DMS153 treated with DMSO at 0.1 percent for 48 hours (cell line): ENCODE measurements around the gene MBNL3.

Source experiments
- DNase-seq: peaks from one replicate; lab custom pipeline; 2025; ENCODE audit not compliant: unreplicated experiment; lab: John Stamatoyannopoulos, UW

The MBNL3 gene

GRCh38 chrX:132423323-132423722 is 65.5 kb downstream of the MBNL3 start:
- no peak for DNase-seq

DNA sequence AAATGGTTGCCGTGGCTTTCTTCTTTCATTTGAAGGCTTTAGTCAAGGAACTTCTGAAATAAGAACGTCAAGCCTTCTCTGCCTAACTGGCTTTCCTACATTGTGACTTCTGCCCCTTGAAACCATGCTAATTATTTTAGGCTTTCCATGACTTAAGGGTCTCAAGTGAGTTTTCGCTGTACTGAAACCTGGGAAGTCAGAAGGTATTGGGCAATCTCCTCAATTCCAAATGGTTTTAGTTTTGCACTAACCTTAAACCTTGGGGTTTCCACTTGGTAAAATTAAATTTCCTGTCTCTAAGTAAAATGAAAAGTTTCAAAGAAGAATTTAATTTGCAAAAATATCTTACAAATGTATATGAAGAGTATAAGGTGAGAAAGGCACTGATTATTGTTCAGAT is 73.8 kb downstream of the MBNL3 start:
- no peak for DNase-seq

- DNase-seq, result no peak
These were observed 74.4 kb downstream of the MBNL3 start for GRCh38 chrX:132414404-132414803.

GRCh38 chrX:132413459-132413858 is 75.4 kb downstream of the MBNL3 start:
- no peak for DNase-seq

DNA sequence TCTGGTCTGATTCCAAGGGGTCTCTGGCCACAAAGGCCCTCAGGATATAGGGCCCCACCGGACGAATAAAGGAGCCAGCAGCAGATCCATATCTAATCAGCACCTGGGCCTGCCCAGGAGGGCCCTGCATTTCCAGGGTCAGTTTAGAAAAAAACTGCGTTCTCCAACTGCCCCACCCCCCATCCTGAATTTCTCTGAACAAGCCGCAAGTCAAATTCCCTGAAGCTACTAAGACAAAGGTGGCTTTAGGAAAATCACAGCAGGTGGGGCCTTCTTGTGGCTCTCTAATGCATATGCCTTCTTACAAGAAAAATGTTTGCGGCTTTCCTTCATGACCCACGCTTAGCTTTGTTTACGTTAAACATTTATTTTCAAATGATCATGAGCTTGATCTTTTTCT is 76.6 kb downstream of the MBNL3 start:
- no peak for DNase-seq

DNA sequence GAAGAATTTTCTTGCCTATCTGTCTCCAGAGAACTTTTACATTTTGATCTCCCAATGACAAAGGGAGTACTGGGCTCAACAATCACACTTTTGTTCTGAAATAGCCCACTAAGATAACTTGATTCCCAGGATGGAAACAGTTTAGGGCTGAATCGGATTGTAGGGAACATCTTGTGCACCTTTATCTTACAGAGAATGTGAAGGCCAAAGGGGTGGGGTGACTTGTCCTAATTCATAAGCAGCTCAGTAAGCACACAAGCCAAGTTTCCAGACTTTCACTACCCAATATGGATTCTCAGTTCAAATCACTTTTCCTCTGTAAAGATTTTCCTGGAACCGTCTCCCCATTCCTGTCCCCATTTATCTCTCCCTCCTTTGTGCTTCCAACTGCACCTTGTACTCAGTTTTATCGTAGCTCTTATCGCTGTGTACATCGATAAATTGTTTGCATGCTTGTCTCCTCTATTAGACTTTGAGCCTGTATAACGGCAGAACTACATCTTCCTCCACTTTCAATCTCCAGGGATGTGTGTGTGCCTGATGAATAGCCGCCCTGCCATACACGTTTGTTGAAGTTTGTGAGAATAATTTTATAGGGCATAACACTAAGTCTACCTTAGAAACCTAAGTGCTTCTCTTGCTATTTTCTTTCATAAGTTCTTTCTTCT is 77.4 kb downstream of the MBNL3 start:
- no peak for DNase-seq

GRCh38 chrX:132409780-132410556 is 78.9 kb downstream of the MBNL3 start:
- DNase-seq, result no peak

GRCh38 chrX:132407691-132408090 is 81.1 kb downstream of the MBNL3 start:
- no peak for DNase-seq

DNA sequence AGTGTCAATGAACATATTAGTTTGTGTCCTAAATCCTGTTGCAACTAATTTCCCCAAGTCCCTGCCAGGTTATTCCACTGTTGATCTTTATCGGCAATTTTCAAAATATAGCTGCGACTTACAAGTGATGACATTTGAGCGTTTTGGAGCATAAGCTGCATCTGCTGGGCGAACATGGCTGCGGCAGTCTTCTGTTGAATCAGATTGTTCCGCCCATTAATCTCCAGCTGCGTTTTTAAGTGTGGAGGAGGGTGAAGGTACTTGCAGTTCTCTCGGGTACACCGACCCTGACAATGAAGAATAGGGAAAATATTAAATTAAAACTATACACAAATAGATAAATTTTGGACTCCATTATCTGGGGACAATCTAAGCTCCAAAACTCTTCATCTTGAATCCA is 82.7 kb downstream of the MBNL3 start:
- no peak for DNase-seq

GRCh38 chrX:132404266-132404665 is 84.6 kb downstream of the MBNL3 start:
- no peak for DNase-seq

- DNase-seq, result peak; percentile 33
These were observed 86.9 kb downstream of the MBNL3 start for GRCh38 chrX:132401935-132402334.

- no peak for DNase-seq
These were observed 88.1 kb downstream of the MBNL3 start for GRCh38 chrX:132400706-132401105.

- DNase-seq, result no peak
These were observed 93.2 kb downstream of the MBNL3 start for GRCh38 chrX:132395645-132396044.

DNA sequence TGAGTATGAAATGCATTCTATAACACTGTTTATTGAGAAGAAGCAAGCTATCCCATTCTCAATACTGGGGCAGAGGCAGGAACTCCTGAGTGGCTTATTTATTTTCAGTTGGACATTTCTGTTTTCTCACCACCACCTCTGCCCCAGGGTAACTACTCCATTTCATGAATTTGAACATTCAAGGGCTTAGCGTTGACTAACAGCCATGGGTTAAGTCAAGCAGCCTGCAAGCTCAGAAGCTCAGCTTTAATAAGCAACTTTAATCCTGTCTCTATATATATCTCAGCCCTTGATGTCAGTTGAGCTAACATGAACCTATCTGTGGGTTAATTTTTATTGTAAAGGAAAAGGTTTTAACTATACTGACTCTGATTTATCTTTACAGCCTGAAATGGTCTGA is 93.8 kb downstream of the MBNL3 start:
- DNase-seq, result no peak

- DNase-seq, result no peak
These were observed 94.2 kb downstream of the MBNL3 start for GRCh38 chrX:132394591-132394990.

DNA sequence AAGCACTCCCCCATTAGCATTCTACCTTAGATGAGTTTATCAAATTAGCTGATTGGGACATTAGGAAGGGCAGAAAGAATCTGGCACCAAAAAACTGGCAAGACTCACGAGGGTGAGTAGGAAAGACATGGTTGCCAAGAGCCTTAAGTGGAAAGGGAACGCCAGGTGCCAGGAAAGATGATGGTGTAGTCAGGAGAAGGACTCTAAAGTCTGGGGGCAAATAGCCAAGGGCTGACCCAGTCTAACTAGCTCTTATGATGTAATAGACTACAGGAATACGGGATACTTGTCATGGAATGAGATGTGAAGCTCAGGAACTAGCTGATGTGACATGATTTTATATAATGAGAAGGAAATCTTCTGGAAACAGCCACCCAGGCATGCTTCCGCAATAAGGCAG is 94.8 kb downstream of the MBNL3 start:
- DNase-seq, result no peak

GRCh38 chrX:132393485-132393884 is 95.4 kb downstream of the MBNL3 start:
- DNase-seq, result no peak

- no peak for DNase-seq
These were observed 95.8 kb downstream of the MBNL3 start for GRCh38 chrX:132393085-132393484.

DNA sequence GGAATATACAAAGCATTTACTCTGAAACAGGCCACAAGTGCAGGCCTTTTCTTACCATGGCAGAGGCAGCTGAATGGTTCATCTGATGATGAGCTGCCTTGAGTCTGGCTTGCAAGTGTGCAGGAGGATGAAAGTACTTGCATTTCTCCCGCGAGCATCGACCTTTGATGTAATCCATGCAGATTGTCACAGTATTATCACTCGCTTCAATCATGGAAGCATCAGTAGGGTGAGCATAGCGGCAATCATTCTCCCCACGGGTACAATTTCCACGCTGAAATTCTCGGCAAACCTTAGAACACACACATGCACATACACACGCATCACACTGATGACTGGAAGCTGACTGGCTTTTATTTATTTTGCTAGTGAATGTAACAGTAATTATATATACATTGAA is 98.0 kb downstream of the MBNL3 start:
- DNase-seq, result no peak

DNA sequence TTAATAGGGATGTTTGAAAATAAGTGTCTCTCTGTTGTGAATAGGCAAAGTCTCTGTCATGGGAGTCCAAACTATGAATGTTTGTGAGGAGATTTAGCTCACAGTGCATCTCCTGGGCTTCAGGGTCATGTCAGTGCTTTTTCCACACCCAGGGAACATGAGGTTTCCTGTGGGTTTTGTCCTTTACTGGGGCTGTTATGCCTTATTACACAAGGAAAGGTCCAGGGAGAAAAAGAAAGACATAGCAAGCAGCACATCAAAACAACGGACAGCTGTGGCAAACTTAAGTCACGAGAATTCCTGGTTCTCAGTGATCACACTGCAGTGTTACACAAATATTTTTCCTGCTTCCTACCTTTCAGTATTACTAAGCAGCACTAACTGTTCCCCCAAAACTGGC is 99.4 kb downstream of the MBNL3 start:
- no peak for DNase-seq

- DNase-seq, result no peak
These were observed 100.5 kb downstream of the MBNL3 start for GRCh38 chrX:132388371-132388770.

- DNase-seq, result no peak
These were observed 104.5 kb downstream of the MBNL3 start for GRCh38 chrX:132384301-132384700.

GRCh38 chrX:132382068-132382467 is 106.8 kb downstream of the MBNL3 start:
- DNase-seq, result no peak
